ENCODE results near the gene ELMO1.

Gene ELMO1, protein sequence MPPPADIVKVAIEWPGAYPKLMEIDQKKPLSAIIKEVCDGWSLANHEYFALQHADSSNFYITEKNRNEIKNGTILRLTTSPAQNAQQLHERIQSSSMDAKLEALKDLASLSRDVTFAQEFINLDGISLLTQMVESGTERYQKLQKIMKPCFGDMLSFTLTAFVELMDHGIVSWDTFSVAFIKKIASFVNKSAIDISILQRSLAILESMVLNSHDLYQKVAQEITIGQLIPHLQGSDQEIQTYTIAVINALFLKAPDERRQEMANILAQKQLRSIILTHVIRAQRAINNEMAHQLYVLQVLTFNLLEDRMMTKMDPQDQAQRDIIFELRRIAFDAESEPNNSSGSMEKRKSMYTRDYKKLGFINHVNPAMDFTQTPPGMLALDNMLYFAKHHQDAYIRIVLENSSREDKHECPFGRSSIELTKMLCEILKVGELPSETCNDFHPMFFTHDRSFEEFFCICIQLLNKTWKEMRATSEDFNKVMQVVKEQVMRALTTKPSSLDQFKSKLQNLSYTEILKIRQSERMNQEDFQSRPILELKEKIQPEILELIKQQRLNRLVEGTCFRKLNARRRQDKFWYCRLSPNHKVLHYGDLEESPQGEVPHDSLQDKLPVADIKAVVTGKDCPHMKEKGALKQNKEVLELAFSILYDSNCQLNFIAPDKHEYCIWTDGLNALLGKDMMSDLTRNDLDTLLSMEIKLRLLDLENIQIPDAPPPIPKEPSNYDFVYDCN

DNA sequence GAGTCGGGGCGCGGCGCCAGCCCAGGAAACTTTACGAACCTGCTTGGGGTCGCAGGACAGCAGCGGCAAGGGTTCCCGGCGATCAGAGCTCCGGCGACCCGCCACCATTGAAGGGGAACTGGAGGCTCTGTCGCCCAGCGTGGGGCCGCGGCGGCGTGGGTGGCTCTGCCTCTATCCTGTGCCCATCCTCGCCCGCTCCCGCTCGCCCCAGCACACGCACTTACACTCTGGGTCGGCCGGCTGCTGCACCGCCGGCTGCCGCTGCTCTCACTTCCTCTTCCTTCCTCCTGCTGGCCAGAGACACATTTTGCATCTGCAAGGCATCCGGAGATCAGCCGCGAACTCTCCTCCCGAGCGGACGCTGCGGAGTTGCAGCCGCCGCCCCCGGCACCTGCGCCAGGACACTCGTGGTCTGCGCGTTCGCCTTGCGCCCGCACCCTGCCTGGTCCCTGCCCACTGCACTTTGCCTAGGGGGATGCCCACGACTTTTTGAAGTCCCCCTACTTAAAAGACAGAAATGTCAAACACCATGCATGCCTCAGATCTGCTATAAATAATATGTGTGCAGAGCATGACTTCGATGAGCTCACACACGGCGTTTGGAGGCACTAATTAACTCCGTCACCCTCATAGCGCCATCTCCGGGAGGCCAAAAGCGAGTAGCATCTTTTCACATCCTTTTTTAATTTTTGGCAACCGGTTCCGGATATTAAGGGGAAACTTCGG lies at the start of gene ELMO1:
Gene ELMO1 (minus strand): TSS at position 229 of the 726 bp plus-strand sequence. CDS start 106,174 bp downstream, outside the sequence.
- DNase-seq (ENCODE audit: low spot score) = no peak

DNA sequence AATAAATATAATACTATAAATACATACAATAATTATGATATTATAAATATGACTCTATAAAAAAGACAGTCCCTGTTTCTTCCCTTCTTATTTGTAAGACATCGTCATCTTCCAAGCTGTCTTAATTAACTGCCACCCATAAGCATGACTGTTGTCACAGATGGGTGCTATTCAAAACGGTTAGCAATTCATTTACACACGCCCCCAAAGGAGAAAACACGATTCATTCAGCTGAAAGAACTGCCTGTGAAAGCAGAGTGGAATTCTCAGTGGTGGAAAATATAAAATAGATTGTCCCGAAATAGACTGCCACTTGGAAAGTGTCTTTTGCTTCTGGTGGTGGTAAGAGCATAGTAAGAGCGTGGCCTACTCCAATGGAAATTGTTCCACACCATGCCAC lies 48.9 kb upstream of the ELMO1 start:
- DNase-seq (ENCODE audit: low spot score) = no peak

DNA sequence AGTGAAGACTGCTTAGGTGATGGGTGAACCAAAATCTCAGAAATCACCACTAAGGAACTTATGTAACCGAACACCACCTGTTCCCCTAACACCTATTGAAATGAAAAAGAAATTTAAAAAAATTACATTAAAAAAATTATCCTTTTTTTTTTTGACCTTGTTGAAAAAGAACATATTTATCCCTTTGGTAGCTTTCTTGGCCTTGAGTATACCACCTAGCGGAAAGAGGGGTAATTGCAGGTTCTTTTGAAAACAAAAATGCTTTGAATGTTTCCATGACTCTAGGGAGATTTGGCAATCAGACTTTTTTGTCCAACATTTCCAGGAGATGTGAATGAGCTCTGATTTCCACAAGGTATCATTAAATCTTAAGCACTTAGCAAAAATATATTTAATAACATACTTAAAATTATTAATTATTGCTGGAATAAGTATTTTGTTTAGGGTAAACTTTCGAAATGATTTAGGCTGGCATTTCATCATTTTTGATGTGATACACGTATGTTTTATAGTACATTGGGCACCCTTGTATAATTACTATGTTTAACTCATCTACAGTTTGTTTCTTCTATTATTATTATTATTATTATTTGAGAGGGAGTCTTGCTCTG lies 47.0 kb upstream of the ELMO1 start:
- peak; percentile 33 for DNase-seq (ENCODE audit: low spot score)

DNA sequence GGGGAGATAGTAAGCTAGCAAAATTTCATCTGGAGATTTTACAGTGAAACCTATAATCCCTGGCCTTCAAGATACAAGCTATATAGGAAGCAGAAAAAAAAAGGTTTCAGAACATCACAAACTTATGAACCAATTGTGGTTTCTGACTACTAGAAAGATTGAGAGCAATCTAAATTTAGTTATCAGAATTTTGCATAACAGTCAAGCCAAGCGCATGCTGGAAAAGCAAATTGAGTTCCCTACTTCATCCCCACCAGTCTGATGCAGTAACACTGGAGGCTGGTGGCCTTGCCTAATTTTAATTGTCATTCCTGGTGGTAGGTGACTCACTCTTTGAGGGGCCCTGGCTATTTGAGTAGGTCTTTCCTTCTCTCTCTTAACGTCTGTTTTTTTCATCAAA lies 46.3 kb upstream of the ELMO1 start:
- no peak for DNase-seq (ENCODE audit: low spot score)

DNA sequence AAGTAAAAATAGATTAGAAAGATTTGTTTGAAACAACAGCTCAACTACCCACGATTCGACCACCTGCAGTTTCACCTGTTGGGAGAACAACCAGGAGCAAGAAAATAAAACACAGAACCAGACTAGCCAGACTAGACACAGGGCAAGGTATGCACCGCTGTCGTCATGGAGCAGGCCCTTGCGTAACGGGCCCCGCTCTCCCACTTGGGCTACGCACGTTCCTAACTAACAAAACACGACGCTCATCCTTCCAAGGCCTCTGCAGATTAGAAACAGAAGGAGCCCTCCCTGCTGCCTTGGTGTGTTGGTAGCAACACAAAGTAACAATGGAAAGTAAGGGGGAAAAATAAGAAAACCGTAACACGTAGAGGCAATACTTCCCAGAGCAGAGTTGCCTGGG lies 45.1 kb upstream of the ELMO1 start:
- no peak for DNase-seq (ENCODE audit: low spot score)

DNA sequence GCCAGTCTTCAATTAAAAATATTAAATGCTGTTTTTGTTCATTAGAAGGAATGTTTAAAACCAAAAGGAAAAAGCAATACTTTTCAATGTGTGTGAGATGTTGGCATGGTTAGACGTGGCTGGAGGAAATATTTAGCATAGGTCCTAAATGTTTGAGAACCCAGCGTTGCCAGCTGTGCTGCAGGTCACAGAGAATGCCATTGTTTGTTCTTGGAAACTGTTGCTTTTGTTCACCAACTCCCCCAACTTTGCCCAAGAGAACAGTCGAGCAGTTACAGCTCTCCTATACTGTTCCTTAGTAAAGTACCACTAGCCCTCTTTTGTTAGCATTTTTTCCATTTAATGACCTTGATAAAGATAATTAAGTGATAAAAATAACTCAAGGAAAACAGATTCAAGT lies 44.5 kb upstream of the ELMO1 start:
- DNase-seq (ENCODE audit: low spot score) = no peak

DNA sequence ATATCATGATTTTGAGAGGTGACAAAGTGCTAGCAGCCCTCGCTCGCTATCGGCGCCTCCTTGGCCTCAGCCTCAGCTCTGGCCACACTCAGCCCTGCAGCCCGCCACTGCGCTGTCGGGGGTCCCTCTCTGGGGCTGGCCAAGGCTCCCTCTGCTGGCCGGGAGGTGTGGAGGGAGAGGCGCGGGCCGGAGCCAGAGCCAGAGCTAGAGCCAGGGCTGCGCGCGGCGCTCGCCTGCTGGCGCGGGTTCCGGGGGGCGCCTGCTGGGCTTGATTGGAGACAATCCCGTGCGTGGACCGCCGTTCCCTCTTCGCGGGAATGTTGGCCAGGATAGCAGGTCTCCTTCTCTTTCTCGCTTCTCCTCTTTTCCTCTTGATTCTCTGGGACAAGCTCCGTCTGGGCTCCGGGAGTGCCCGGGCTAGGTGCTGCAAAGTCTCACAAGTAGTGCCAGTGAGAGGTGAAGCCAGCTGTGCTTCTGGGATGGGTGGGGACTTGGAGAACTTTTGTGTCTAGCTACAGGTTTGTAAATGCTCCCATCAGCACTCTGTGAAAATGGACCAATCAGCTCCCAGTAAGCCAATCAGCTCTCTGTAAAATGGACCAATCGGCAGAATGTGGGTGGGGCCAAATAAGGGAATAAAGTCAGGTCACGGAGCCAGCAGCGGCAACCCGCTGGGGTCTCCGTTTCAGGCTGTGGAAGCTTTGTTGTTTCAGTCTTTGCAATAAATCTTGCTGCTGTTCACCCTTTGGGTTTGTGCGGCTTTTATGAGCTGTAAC lies 43.4 kb upstream of the ELMO1 start:
- no peak for DNase-seq (ENCODE audit: low spot score)

DNA sequence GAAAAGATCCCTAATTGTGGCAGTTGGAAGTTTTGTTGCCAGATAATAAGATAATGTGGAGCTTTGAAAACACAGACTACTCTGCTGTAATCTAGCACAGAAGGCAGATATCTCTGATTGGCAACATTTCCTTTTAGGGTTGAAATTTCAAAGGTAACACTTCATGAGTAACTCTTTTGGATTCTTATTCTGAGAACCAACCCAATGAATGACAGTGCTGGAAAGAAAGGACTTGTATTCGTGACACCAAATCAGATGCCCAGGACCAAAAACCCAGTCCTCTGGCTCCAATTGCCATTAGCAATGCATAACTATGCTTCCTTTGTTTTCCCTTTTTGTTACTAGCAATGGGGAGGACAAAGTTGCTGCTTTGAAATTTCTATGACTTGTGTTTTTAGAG lies 41.0 kb upstream of the ELMO1 start:
- DNase-seq (ENCODE audit: low spot score) = no peak

DNA sequence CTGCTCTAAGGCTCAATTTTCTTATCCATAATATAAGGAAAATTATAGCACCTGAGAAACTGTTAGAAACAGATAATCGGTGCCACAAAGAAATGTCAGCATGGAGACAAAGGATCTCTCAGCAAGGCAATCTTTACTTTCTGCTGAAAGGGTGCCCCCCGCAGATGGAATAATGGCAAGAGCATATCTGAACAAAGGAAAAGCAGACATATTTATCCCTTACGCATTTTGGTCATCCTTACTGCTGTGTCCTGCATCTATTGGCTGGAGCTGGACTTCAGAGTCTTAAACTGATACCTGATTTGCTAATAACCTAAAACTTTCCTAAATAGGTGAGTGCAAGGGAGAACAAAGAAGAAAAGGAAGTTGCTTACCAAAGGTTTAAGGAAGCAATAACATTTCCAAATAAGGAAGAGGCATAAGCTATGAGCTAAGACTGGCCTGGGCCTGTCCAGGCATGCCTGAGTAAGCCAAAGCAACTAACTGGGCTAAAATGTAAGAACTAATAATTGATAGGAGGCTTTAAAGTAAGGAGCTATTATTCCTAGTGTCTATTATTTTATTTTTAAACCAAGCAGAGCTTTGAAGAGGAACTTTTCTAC lies 39.6 kb upstream of the ELMO1 start:
- no peak for DNase-seq (ENCODE audit: low spot score)

DNA sequence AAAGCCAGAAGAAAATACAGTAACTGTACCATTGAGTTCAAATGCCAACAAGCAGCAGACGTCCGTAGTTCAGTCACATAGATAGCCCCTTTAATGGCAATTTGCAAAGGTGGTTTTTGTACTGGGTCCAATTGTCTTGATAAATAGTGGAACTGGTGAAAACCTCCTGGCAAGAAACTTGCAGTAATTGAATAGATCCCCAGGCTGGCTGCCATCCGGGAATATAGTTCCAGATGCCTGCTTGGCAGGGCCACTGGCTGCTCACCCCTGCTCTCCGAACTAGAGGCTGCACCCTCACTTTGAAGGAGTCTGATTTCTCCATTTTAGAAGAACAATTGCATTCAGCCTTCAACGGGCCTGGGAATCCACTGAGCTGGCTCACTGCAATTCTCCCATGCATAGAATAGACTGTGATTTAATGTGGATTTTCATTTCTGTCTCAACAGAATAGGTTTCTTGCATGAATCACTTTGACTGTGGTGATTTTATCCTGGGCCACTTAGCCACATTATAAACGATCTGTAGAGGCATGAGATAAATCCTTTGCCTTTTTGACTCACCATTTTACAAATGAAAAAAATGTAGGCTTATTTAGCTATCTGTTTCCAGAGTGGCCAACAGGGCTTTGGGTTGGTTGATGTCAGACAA lies 35.9 kb upstream of the ELMO1 start:
- no peak for DNase-seq (ENCODE audit: low spot score)

DNA sequence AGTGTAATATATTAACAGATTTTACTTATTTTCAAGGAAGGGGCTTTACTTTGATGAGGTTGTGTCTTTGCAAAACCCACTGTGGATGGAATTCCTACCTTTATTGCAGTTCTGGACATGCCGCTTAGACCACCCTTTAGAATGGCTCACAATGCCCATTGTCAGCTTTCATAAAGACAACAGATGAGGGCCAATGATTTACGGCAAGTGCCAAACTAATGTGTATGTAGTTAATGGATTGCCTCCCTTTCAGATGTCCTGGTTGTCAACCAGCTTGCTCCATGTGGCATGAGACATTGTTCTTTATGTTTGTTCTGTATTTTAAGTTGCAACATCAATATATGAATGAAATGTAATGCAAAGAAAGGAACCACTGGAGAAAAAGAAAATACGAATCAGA lies 35.0 kb upstream of the ELMO1 start:
- no peak for DNase-seq (ENCODE audit: low spot score)

DNA sequence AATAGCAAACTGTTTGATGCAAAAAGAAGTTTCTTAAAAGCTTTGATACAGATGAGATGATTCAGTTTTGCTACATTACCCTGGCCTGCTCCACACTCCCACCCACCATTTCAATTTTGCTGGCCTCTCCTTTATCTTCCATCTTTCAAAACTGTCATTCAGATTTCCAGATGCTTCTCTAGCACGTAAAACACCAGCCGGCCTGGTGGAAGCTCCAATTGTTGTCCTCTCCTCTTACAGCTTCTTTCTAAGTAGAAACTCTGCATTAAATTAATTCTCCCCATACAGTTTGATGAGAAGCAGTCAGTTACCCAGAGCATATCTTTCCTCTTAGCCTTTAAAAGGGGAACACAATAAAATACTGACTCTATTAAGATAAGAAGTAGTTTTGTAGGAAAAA lies 34.3 kb upstream of the ELMO1 start:
- DNase-seq (ENCODE audit: low spot score) = no peak

DNA sequence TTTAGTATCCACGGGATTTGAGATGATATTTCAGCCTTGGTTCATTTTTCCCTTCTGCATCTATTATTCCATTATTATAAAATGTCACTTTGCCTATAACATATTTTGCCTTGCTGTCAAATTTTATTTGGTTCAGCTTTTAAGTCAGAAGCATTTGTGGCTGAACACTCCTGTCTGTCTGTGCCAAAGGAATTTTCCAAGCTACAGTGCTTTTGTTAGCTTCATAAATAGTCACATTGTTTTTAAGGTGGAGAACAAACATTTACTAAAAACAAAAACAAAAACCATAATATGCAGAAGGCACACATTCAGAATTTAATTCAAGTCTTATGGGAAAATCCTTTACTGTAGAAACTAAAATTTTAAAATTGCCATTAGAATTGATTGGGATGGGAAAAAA lies 33.8 kb upstream of the ELMO1 start:
- no peak for DNase-seq (ENCODE audit: low spot score)

DNA sequence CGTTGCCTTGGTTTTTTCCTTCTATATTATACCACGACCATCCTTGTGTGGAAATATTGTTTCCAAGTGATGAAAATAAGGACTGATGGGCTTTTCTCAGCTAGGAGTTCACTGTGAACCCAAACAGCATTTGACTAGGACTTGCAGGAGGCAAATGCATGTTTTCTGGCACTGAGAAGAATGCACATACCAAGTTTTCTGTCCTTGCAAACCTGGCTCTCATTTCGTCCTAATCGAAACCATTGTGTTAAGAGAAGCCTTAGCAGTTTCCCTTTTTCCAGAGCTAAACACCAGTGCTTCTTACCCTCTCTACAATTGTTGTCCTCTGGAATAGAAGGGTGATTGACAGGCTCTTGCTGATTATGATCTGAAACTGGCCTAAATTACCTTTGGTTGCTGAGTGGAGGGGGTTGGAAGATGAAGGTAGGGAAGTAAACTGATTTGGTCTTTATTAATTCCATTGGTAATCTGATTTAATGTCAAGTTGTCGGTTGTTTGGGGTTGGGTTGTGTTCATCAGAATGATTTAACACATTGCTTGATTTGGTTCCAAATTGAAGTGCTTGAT lies 33.1 kb upstream of the ELMO1 start:
- DNase-seq (ENCODE audit: low spot score) = no peak

DNA sequence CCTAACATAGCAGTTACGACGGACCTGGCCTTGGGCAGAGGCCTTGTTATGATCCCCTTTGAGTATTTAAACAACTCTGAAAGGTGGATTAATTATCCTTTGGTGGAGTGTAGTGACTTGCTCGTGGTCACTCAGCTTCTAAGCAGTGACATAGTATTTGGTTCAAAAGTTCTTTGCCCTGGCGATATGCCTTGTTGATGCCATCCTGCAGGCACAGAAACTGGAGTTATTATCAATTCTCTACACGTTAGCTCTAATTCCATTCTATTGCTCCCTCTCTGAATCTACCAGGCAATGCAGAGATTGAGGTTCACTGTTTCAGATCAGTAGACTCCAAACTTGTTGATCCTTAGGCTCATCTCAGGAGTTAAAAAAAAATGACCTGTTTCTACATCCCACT lies 32.5 kb upstream of the ELMO1 start:
- DNase-seq (ENCODE audit: low spot score) = no peak

DNA sequence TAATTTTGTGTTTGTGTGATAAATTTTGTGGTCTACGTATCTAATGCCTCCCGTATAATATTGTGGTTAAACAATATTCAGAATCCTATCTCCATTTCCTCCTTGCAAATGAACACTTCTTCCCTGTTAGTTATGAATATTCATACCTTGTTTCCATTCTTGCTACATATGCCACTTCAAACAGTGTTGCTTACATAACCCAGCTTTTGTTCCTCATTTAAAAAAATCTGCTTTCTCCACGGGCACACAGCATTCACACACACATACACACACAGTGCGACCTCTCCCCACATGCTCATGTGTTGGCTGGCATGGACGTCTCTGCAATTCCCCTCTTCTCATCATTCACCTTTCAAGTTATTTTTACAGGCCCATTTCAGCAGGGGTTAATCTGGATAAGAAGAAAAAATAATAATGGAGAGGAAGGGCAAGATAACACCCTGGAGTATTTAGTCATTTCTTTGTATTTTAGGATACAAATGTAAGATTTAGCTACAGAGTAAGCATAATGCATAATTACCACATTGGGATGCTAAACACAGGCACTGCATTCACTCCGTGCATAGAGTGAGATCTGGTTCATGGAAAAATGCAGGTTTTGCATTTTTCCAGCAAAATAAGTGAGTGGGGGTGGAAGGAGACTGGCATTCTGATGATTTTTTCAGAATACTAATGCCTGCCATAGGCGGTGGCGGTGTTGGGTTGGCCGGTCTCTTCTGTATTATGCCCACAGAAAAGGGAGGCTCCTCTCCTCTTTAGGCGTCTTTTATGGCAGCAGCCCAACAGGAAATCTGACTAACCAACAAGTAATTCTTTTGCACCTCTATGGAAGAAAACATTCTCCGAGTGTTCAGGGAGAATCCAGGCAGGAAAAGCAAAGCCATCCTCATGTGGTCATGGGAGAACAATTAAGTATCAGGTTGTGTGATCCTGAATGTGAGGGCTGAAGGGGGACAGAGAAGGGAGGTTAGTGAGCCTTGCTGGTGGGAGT lies 31.7 kb upstream of the ELMO1 start:
- no peak for DNase-seq (ENCODE audit: low spot score)

DNA sequence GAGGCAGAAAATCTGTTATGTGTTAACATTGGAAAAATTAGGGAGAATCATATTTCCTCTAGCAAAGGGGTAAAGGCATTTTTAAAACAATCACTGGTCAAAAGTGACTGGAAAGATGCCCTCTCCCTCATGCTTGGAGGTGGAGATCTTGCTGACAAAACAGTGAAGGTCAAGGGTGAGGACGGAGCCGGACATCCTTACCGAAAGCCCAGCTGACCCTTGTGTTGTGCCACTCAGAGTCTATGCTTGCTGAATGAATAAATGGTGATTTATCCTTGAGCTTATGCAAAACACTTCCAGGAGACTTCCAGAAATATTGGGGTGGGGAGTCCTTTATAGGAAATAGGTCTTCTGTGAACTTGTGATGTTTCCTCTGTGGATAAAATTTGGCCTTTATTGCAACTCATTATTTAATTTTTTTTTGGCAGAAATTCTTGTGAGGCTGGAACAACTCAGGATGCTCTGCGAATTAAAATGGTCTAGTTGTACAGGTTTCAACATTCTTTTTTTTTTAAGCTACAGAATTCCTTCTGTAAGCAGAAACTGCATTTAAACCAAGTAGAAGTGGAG lies 28.3 kb upstream of the ELMO1 start:
- no peak for DNase-seq (ENCODE audit: low spot score)

DNA sequence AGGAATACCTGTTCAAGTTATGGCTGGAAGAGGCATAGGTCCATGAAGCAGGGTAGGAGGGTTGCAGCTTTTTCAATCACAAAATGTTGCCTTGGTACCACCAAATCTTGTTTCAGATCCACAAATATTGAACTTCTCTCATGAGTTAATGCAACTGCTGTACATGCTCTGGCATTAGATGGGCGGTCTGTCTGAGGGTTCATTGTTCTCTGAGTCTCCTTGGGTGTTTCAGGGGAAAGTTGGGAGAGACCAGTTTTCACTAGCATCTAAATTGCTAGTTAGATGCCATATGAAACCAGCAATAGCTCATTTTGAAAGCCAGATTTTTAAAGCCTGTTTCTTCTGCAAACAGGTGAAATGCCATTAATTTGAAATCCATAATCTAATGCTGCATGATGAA lies 27.8 kb upstream of the ELMO1 start:
- DNase-seq (ENCODE audit: low spot score) = no peak

DNA sequence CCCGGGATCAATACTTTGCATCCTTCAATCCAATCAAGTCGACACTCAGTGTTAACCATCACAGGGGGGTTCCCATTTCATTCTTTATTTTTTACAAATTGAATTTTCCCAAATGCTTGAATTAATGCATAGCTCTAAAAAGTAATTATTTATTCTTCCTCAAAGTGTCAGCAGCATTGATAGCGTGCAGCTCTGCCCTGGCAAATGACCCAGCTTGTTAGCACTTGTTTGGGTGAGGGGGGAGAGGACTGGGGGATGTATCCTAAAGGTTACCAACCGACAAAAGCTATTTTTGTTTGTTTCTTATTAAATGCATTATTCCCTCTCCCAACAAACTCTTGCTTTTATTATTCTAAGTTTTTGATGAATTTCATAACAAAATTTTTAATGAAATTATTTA lies 27.0 kb upstream of the ELMO1 start:
- DNase-seq (ENCODE audit: low spot score) = no peak
